ENCODE measurements around the gene NPC1.
"Not testable (repeated sequence)": the region's sequence is repeated elsewhere in the genome, so short reads cannot be mapped to it uniquely, and the experiment has no call there.

Gene NPC1

DNA sequence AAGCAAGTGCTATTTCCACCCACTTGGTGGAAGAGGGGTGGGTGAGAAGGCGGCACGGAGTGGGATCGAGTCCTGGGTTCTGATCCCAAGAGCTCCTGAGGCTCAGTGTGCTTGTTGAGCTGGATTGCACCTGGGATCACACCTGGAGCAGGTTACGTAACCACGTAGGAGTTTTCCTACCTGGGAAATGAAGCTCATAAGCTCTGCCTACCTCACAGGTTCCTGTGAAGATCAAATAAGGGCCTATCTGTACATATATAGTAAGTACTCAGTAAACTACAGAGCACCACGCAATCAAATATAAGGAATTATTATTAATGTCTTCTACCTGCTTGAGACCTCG lies 11.0 kb downstream of the NPC1 start:
- DNase-seq (ENCODE audit: low spot score), result no peak

DNA sequence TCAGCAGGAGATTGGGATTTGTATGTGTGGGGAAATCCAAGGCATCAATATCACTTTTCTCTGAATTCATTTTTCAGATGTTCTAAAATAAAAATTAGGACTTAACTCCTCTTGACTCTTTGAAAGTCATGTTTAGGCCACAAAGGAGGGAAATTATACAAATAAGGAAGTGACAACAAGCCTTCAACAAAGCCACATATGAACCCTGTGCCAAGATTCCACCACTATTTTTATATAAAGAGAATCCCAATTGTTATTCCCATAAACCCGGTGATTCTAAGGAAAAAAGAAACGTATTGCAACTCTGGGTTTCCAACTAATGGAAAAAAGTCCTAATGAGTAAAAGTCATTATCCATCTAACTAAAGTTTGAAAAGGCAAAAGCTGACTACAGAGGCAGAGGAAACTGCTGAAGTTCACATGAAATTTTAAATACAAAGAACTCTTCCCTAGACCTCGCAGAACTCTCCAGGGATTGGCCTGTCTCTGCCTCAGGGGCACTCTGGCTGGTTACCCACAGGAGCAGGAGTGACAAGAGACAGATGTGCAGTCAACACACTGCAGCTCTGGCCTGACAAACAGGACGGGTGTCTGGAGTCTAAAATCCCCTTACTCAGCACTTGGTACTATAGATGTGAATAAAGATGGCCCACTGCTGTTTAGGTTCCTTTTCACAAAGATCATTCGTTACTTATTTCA lies 11.5 kb downstream of the NPC1 start:
- DNase-seq (ENCODE audit: low spot score), result no peak

DNA sequence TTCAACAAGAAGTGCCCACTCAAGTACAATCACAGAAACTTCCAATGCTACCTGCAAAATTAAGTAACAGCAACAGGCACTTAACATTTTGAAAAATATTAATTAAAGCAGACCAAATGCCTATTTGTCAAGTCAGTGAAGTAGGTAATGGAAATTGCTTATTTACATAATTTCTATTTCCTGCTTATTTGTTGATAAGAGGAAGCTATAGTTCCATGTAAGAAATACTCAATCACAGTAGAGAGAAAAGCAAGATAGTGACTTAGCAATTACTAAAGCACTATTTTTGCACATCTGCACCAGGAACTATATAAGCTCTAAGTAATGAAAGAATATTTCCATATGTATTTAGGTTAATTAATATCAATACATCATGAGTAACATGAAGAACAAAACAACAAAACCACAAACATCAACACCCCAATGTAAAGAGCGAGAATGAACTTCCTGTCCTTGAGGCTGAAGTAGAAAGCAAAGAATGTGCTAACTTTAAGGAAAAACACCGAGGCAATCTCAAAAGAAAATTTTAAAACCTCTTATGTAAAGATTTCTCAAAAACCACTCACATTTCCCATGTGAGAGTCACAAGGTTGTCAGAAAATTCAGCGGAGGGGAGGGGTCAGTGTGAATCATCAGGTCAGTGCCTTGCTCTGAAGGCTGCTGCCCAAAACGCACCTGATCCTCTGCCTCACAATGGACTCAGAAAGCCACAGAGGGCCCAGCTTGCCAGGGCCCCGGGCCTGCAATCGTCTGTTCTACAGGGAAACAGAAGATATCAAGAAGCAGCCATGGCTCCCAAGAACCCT lies 12.5 kb downstream of the NPC1 start:
- DNase-seq (ENCODE audit: low spot score), result no peak

DNA sequence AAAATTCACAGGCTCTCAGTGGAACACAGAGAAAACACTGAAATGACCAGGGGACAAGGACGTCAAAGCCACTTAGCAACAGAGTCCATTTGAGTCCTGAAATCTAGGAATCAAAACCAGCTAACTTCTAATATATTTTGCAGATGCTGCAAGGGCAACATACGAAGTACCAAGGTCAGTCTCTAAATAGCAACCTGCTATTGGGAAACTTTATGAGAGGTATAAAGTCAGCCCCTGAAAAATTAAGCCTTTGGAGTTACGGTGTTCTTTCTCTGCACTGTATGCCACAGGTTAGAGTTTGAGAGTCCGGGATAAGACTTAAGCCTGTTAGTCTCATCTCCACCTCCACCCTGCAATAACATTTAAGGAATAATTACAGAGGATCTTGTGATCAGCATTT lies 13.3 kb downstream of the NPC1 start:
- no peak for DNase-seq (ENCODE audit: low spot score)

DNA sequence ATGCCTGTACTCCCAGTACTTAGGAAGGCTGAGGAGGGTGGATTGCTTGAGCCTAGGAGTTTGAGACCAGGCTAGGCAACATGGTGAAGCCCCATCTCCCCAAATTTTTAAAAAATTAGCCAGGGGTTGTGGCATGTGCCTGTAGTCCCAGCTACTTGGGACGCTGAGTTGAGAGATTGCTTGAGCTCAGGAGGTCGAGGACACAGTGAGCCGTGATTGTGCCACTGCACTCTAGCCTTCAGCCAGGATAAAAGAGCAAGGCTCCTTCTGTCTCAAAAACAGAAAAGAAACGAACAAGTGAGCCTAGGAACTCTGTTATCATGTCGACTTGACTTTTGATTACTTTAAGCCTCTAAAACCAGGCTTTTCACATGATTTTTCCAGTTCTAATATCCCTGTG lies 13.7 kb downstream of the NPC1 start:
- DNase-seq (ENCODE audit: low spot score), result no peak

DNA sequence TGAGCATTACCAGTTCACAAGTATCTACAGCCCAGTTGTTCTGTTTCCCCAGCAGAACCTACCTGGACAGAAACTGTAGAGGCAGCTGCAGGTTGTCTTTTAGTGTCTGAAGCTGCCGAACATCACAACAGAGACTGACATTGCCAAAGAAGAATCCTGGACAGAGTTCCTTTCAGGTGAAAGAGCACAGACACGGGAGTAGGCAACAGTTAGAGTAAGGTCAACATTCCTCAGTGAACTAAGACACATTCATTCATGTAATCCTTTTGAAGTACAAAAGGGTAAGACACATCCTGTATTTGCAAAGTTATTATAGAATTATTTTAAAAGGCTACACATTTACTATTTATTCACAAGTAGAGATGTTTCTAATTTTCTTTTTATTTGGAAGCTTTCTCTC lies 14.3 kb downstream of the NPC1 start:
- no peak for DNase-seq (ENCODE audit: low spot score)

DNA sequence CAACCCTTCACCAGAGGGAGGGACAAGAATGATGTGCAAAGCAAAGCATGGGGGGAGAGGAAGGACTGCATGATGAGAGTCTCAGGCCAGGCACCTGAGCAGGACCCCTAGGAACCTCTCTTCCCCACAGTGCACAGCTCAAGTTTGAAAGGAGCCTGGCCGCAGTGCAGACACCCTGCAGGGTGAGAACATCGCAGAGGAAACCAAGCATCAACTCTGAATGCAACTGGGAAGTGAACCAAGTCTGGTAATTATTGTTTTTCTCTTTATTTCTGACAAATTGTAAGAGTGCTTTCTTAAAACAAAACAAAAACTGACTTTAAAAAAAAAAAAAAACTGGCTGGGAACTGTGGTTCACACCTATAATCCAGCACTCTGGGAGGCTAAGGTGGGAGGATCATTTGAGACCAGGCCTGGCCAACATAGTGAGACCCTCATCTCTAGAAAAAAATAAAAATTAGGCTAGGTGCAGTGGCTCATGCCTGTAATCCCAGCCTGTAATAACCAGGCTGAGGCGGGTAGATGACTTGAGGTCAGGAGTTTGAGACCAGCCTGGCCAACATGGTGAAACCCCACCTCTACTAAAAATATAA lies 15.3 kb downstream of the NPC1 start:
- no peak for DNase-seq (ENCODE audit: low spot score)

DNA sequence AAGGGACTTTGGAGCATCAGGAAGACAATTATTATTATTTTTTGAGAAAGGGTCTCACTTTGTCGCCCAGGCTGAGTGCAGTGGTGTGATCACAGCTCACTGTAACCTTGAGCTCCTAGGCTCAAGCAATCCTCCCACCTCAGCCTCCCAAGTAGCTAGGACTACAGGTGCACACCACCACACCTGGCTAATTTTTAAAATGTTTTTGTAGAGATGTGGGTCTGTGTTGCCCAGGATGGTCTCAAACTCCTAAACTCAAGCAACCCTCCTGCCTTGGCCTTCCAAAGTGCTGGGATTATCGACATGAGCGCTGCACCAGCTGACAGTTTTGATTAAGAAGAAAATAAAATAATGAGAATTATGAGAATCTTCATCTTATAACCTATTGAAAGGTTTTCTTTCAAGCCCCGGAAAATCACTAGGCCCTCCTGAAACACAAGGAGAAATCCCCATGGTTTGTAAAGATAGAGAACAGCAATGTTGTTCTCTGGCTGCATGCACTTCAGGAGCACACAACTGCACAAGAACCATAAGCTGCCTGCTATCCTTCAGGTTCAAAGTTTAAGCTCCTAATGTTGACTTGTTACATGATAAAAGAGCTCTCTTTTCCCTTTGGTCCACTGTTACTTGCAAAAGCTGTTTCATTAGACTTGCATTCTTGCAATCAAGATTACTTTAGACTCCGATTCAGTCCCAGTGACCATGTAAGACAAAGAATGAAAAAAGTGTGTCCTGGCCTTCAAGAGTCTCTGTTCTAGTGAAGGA lies 16.8 kb downstream of the NPC1 start:
- DNase-seq (ENCODE audit: low spot score), result no peak

DNA sequence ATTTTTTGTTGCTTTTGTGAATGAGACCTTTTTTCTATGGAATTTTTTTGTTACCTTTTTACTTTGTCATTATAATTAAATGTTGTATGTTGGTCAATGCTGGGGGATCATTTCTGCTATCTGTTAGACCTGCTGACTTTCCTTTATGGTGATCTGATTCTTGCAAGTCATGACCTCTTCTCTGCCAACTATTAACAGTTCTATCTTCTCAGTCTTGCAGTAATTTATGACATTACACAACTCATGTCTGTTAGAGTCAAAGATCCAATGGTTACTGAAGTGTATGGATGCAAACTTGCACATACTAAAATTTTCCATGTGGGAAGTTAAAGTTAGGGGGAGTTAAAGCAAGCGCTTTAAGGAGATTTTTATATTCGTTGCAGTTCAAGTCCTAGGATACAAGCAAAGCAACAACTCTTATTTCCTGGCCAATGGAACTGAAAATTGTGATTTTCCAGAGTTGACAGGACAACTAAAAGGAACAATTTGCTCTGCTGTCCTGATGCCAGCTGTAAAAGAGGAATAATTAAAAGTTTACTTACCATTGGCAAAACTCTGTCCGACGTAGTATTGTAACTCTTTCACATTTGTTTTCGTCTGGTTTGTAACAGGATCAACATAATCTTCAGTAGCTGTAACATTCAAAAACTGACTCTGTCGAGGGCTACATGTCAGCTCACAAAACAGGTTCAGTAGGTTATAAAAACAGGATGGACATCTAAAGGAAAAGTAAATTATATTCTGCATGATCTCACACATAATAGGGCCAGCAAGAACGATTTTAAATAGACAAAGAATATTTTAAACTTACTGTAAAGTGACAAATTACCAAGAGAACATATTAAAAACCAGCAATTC lies 17.8 kb downstream of the NPC1 start:
- no peak for DNase-seq (ENCODE audit: low spot score)

DNA sequence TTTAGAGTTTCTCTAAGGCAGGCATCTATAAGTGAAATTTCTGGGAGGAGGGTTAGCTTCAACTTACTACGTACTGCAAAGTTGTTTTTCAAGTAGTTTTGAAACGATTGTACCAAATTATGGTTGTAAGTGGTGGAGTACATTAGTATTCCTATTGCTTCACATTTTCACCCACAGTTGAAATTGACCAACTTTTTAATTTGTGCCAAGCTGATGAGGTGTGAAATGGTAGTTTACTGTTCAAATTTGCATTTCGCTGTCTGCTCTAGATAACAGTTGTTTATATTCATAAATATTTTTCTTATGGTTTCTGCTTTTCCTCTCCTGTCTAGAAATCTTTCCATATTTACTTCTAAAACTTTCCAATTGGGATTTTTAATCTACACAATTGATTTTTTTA lies 18.6 kb downstream of the NPC1 start:
- DNase-seq (ENCODE audit: low spot score), result no peak

DNA sequence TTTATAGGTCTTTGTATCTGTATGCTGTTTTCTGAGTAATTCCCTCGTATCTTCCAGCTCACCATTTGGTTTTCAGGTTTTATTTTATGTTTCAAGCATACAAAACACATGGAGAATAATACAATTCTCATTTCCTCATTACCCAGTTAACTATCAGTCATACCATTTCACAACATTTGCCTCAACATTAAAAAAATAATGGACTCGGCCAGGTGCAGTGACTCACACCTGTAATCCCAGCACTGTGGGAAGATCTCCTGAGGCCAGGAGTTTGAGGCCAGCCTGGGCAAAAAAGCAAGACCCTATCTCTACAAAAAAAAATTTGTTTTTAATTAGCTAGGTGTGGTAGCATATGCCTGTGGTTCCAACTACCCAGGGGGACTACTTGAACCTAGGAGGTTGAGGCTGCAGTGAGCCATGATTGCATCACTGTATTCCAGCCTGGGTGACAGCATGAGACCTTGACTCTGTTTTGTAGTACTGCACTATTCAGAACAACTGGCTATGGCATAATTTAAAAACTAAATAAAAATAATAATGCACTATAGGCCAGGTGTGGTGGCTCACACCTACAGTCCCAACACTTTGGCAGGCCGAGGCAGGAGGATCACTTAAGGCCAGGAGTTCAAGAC lies 20.3 kb downstream of the NPC1 start:
- no peak for DNase-seq (ENCODE audit: low spot score)

DNA sequence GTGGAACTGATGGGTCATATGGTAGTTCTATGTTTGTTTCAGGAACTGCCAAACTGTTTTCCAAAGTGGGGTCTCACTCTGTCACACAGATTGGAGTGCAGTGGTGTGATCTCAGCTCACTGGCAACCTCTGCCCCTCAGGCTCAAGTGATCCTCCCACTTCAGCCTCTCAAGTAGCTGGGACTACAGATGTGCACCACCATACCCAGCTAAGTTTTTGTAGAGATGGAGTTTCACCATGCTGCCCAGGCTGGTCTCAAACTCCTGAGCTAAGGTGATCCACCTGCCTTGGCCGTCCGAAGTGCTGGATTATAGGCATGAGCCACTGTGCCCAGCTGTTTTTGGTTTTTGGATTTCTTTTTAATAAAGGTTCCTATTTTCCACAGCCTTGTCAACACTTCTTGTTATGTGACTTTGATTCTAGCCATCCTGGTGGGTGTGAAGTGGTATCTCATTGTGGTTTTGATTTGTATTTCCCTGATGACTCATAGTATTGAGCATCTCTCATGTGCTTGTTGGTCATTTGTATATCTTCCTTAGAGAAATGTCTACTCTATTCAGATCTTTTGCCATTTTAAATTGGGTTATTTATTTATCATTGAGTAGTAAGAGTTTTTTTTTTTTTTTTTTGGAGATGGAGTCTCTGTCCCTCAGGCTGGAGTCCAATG lies 22.8 kb downstream of the NPC1 start:
- no peak for DNase-seq (ENCODE audit: low spot score)

DNA sequence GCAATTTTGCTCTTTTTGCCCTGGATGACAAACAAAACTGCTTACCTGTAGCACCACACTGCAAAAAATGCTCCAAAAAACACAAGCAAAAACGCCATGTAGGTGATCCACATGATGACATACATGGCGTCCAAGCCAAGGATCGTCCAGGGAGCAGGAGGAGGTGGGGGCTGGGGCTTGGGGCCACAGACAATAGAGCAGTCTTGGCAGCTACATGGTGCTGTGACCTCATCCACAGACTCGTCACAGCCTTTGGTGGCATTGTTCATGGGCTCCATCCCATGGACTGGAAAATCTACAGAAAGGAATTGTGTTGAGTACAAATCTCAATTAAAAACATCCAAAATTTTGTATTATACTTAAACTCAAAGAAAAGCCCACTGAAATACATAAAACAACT lies 26.1 kb downstream of the NPC1 start:
- peak; percentile 88 for DNase-seq (ENCODE audit: low spot score)

DNA sequence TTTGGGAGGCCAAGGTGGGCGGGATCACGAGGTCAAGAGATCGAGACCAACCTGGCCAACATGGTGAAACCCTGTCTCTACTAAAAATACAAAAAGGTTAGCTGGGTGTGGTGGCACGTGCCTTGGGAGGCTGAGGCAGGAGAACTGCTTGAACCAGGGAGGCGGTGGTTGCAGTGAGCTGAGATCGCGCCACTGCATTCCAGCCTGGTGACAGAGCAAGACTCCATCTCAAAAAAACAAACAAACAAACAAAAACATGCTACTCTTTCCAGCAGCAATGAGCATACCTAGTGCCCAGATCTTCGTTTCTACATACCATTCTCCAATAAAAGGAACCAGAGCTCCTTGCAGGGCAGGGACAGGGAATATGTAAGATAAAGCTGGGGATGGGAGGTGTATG lies 28.8 kb downstream of the NPC1 start:
- not testable (repeated sequence) for DNase-seq (ENCODE audit: low spot score)

DNA sequence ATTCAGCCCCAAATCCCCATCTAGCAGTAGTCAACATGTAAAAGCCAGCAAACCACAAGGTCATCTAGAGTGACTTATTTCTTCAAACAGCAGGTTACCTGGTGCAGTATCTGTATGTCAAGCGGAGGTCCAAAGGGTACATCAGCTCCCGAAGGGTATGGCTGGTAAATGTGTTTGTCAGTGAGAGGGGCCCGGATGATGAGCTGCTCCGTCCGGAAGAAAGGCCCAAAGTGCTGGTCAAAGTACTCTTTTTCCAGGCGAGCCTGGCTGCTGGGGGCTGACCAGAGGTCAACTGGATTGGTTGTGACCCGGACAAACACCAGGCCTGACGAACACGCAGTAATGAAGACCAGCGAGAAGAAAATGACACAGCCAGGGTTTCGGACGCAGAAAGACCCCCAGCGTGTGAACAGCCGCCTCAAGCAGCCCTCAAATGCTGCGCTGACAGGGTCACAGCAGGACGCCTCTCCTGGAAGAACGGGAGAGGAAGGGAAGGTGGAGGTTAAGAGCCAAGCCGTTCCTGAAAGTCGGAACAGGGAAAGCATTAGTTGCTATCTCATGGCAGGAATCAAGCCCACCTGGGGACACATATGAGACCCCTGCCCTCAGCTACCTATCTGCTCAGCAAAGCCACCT lies 30.0 kb downstream of the NPC1 start:
- no peak for DNase-seq (ENCODE audit: low spot score)

DNA sequence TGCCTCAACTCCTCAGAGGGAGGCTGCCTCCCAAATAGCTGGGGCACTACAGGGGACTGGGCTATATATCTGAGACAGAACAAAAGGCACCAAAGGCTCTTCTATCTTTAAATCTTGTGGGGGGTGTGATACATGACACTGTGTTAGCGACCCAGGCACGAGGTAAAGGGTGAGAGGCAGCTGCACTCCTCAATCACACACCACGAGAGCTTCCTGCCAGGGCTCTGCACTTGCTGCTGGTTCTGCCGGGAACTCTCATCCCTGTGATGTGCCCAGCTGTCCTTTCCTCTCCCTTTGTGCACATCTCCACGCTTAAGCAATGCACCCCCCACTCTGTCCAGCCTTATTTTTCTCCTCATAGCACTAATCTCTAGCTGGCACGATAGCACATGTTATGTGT lies 32.4 kb downstream of the NPC1 start:
- no peak for DNase-seq (ENCODE audit: low spot score)

DNA sequence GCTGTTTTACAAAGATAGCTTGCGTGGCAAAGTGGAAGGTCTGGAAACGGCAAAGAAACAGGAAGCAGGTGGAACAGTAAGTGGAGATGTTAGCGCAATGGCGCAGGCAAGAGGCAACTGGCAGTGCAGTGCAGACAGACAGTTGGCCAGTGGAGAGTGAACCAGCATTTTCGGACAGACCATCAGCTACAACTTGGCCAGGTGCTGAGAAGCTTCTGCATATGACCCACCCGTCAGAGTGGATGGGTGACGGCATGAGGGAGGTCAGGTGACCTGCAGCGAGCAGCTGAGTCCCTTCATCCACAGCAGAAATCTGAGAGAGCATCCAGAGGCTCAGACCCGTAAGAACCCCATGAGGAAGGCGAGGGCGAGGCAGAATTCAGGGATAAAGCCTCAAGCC lies 33.8 kb downstream of the NPC1 start:
- DNase-seq (ENCODE audit: low spot score), result no peak

DNA sequence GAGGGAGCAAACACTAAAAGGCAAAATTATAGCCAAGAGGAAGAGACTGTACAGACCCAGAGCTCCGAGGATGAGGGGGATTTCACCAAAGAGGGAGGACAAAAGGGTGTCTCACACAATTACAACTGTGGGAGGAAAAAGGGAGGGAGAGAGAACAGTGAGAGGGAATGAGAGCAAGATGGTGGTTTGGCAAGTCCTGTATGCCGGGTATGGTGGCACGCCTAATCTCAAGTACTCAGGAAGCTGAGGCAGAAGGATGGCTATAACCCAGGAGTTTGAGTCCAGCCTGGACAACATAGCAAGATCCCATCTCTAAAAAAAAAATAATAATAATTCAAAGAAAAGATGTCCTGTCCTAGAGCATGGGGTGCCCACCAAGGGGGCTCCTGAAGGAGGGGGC lies 34.3 kb downstream of the NPC1 start:
- DNase-seq (ENCODE audit: low spot score), result no peak

DNA sequence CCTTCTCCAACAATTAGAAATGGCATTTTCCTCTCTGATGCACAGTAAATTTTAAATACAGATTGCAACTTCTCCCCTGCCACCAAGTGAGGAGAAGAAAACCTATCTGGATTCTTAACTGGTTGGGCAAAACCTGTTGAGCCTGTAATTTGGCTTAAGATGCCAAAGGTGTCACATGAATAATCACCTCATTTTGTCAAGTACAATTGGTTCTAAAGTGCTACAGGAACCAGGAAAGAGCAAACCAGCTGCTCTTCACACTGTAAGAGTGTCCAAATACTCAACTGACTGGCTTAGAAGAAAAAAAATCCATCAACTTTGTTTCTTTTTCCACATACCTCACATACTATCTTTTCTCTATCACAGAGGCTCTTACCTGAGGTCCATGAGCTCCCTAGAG lies 35.4 kb downstream of the NPC1 start:
- no peak for DNase-seq (ENCODE audit: low spot score)

DNA sequence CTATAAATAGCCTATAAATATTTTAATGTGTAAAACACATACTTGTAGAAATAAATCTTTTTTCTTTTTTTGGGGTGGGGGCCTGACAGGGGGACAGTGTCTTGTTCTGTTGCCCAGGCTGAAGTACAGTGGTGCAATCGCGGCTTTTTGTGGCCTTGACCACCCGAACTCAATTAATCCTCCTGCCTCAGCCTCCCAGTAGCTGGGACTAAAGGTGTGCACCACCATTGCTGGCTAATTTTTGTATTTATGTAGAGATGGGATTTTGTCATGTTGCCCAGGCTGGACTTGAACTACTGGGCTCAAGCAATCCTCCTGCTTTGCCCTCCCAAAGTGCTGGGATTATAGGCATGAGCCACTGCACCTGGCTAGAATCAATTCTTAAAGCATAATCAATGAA lies 37.6 kb downstream of the NPC1 start:
- DNase-seq (ENCODE audit: low spot score), result no peak
